Osteocyte (in vitro differentiated cells): ENCODE measurements around the gene TAF6L. TPM values are rescaled to one million over a fixed set of nuclear protein-coding genes. Genes with fewer than 3 reads are reported as not detected.

Experiments used
- DNase-seq: peaks from one replicate; pipeline ENCODE4 v3.0.0; 2021; ENCODE audit warnings: mixed read lengths; ENCODE audit not compliant: unreplicated experiment; ENCODE audit errors: extremely low spot score
- H3K27ac Mint-ChIP-seq: one replicate; pipeline ENCODE4 v1.8.0; 2021; ENCODE audit warnings: mild to moderate bottlenecking, mixed read lengths; ENCODE audit not compliant: unreplicated experiment
- H3K27me3 Mint-ChIP-seq: one replicate; pipeline ENCODE4 v1.8.0; 2021; ENCODE audit warnings: mixed read lengths; ENCODE audit not compliant: unreplicated experiment
- H3K36me3 Mint-ChIP-seq: one replicate; pipeline ENCODE4 v1.8.0; 2021; ENCODE audit warnings: mixed read lengths; ENCODE audit not compliant: unreplicated experiment
- H3K4me1 Mint-ChIP-seq: one replicate; pipeline ENCODE4 v1.8.0; 2021; ENCODE audit warnings: mixed read lengths; ENCODE audit not compliant: unreplicated experiment
- H3K4me3 Mint-ChIP-seq: one replicate; pipeline ENCODE4 v1.8.0; 2021; ENCODE audit warnings: mild to moderate bottlenecking, moderate library complexity, mixed read lengths; ENCODE audit not compliant: unreplicated experiment
- H3K9me3 Mint-ChIP-seq: one replicate; pipeline ENCODE4 v1.8.0; 2021; ENCODE audit warnings: mixed read lengths; ENCODE audit not compliant: unreplicated experiment
- total RNA-seq: library from RNA; stranded (reverse); gene quantifications from 2 replicates; pipeline ENCODE4 v1.2.1, GENCODE V29; 2021
- TF ChIP-seq, protein P1 (sequence below): fragments of 200-600 bp; sonication (generic); IDR thresholded peaks from 2 replicates; pipeline ENCODE4 v1.5.0; 2021; ENCODE audit warnings: antibody characterized with exemption, mild to moderate bottlenecking, moderate library complexity

Gene TAF6L
- total RNA-seq, 1 donor from 2014 or later, result 42.8 TPM

DNA sequence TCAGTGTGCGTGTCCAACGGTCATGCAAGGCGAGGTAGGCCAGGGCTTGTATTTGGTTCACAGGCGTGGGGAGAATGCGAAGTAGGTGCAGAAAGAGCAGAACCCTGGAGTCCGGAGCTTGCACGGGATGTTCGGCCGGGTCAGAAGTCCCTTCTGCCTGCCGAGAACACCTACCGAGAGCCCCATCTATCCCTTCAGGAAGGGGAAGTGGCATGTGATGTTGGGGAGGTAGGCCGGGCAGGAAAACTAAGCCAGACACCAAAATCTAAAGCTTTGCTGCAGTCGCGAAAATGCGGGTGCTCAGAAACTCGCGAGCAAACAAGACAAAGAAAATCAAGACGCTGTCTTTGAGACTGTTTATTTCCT lies 435 bp upstream of the TAF6L start:
- Mint-ChIP-seq H3K9me3 (no peaks in the 10 kb centered on the region), H3K4me3 (peak overlapping the region; percentile 90), H3K4me1 (peaks cover 25% of the 10 kb centered on the region), H3K27me3 (no peaks in the 10 kb centered on the region), H3K36me3 (peaks cover 8% of the 10 kb centered on the region), H3K27ac (peak overlapping the region; percentile 97)
- TF ChIP-seq, protein P1, sequence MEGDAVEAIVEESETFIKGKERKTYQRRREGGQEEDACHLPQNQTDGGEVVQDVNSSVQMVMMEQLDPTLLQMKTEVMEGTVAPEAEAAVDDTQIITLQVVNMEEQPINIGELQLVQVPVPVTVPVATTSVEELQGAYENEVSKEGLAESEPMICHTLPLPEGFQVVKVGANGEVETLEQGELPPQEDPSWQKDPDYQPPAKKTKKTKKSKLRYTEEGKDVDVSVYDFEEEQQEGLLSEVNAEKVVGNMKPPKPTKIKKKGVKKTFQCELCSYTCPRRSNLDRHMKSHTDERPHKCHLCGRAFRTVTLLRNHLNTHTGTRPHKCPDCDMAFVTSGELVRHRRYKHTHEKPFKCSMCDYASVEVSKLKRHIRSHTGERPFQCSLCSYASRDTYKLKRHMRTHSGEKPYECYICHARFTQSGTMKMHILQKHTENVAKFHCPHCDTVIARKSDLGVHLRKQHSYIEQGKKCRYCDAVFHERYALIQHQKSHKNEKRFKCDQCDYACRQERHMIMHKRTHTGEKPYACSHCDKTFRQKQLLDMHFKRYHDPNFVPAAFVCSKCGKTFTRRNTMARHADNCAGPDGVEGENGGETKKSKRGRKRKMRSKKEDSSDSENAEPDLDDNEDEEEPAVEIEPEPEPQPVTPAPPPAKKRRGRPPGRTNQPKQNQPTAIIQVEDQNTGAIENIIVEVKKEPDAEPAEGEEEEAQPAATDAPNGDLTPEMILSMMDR, result no peak
- no peak for DNase-seq

DNA sequence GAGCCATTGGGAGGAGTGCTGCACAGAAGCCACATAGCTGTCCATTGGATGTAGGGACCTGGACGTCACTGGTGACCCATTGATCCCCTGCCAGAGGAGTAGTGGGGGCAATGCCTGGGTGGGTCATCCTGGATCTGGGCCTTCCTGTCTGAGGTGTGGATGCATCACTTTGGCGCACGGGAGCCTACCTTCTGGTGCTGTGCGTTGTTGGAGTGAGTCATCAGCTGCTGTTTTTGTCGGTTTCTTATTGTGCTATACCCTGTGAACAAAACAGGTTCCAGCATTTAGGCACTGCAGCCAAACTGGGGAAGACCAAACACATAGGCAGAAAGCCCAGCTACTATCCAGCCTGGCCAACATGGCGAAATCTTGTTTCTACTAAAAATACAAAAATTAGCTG lies 3.2 kb downstream of the TAF6L start:
- Mint-ChIP-seq H3K27me3 (no peaks in the 10 kb centered on the region), H3K4me1 (peaks cover 25% of the 10 kb centered on the region), H3K36me3 (peaks cover 14% of the 10 kb centered on the region), H3K4me3 (no peak overlapping the region), H3K9me3 (no peaks in the 10 kb centered on the region), H3K27ac (no peak overlapping the region)
- TF ChIP-seq, protein P1, result no peak
- no peak for DNase-seq

DNA sequence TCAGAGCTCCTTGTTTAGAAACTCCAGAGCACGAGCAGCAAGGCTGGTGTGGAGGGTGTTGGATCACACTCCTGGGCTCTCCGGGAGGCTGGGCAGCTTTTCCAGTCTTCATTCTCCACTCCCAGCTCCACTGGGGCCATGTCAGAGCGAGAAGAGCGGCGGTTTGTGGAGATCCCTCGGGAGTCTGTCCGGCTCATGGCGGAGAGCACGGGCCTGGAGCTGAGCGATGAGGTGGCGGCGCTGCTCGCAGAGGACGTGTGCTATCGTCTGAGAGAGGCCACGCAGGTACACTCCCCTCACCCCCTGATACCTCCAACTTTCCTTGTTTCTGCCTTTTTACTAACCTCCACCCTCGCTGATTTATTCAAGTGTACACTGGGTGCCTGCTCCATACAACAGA lies 4.5 kb downstream of the TAF6L start:
- no peak for DNase-seq
- H3K4me3 Mint-ChIP-seq, result no peak overlapping the region
- peaks cover 14% of the 10 kb centered on the region for H3K36me3 Mint-ChIP-seq
- no peaks in the 10 kb centered on the region for H3K27me3 Mint-ChIP-seq
- peaks cover 13% of the 10 kb centered on the region for H3K4me1 Mint-ChIP-seq
- no peak overlapping the region for H3K27ac Mint-ChIP-seq
- H3K9me3 Mint-ChIP-seq, result no peaks in the 10 kb centered on the region
- TF ChIP-seq, protein P1, result no peak

DNA sequence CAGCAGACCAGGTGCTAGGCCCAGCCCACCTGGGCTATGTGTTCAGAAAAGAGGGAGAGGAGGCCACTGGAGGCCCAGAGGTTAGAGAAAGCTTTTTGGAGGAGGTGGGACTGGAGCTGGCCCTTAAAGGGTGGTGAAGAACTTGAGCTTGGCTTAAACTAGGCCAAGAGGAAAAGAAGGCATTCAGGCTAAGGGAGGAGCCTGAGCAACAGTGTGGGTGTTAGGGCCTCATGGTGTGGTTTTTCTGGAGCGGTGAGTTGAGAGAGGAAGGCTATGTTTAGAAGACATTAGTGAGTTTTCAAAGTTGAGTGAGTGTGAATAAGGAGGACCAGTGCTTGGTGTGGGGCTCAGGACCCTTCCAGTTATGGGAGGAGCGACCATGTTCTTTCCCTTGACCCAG lies 6.2 kb downstream of the TAF6L start:
- no peak for DNase-seq
- Mint-ChIP-seq H3K9me3 (no peaks in the 10 kb centered on the region), H3K4me3 (no peak overlapping the region), H3K36me3 (peaks cover 15% of the 10 kb centered on the region), H3K27ac (no peak overlapping the region), H3K4me1 (no peaks in the 10 kb centered on the region), H3K27me3 (no peaks in the 10 kb centered on the region)
- TF ChIP-seq, protein P1, result no peak

DNA sequence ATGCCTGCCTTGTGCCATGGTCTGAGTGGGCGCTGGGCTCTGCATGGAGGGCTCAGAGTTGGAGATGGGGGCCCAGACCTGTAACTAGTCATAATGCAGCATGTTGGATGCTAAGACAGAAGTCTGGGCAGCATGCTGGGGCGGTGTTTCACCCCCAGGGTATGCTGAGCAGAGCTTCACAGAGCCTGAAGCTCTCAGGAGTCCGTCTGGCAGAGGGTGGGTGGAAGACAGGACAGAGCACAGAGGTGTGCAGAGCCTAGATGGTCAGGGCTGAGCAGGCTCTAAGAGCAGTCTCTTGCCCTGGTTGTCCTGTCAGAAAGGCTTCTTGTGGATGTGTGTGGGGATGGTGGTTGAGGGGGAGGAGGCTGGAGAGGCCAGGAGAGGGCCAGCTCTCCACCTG lies 7.2 kb downstream of the TAF6L start:
- peaks cover 23% of the 10 kb centered on the region for H3K36me3 Mint-ChIP-seq
- no peaks in the 10 kb centered on the region for H3K4me1 Mint-ChIP-seq
- DNase-seq, result no peak

More for the DNA sequence above, 7.2 kb downstream of the TAF6L start:
- TF ChIP-seq, protein P1, result no peak
- H3K4me3 Mint-ChIP-seq, result no peak overlapping the region
- no peak overlapping the region for H3K27ac Mint-ChIP-seq
- H3K27me3 Mint-ChIP-seq, result no peaks in the 10 kb centered on the region
- H3K9me3 Mint-ChIP-seq, result no peaks in the 10 kb centered on the region
